ENCODE measurements around the gene LBHD2. TPM values are rescaled to one million over a fixed set of nuclear protein-coding genes. Genes with fewer than 3 reads are reported as not detected.

The LBHD2 gene
- total RNA-seq, 1 donor from 2014 or later: not detected

DNA sequence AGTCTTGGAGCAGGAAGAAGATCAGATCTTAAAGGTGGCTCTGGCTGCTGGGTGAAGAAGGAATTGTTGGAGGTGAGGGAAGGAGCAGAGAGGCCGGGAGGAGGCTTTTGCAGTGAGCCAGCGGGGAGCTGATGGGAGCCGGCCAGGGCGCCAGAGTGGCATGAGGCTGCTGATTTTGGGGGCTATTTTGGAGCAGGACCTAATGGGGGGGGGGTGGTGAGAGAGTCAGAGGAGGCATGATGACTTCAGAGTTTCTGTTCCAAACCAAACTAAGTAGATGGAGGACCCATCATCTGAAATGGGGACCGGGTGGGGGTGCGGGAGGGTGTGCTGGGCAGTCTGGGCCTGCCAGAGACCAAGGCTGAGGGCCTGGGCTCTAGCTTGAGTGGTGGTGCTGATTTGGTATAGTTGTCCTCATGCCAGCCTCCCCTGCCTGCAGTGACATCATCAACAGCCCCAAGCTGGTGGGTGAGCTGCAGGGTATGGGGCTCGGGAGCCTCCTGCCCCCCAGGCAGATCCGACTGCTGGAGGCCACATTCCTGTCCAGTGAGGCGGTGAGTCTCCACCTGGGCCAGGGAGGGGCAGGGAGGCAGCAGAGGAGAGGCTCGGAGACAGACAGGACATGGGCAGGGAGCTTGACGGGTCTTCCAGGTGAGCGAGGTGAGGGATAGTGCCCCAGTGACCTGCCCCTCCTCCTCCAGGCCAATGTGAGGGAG lies 45.4 kb downstream of the LBHD2 start:
- intact Hi-C loops (cut with micrococcal nuclease): no loop called here

GRCh38 chr14:103130017-103130764 lies 46.2 kb downstream of the LBHD2 start:
- intact Hi-C loops (cut with micrococcal nuclease): no loop called here

- intact Hi-C loops (cut with micrococcal nuclease): no loop called here
Measured at GRCh38 chr14:103130965-103131364, 47.0 kb downstream of the LBHD2 start.

DNA sequence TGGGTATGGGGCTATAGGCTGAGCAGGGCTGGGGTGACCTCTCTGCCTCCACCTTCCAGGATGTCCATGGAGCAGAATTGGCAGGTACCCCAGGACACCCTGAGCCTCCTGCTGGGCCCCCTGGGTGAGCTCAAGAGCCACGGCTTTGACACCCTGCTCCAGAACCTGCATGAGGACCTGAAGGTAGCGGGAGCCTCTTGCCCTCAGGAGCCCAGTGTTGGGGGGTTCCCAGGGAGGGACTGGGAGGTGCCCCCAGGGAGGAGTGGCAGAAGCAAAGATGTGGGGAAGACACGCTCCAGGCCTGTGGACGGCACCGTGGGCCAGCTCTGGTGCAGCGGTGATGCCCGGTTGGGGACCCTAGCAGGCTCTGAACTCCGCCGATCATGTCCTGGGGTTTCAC lies 47.6 kb downstream of the LBHD2 start:
- intact Hi-C loops (cut with micrococcal nuclease): no loop called here

- intact Hi-C loops (cut with micrococcal nuclease): no loop called here
Measured at GRCh38 chr14:103132381-103133209, 48.6 kb downstream of the LBHD2 start.

DNA sequence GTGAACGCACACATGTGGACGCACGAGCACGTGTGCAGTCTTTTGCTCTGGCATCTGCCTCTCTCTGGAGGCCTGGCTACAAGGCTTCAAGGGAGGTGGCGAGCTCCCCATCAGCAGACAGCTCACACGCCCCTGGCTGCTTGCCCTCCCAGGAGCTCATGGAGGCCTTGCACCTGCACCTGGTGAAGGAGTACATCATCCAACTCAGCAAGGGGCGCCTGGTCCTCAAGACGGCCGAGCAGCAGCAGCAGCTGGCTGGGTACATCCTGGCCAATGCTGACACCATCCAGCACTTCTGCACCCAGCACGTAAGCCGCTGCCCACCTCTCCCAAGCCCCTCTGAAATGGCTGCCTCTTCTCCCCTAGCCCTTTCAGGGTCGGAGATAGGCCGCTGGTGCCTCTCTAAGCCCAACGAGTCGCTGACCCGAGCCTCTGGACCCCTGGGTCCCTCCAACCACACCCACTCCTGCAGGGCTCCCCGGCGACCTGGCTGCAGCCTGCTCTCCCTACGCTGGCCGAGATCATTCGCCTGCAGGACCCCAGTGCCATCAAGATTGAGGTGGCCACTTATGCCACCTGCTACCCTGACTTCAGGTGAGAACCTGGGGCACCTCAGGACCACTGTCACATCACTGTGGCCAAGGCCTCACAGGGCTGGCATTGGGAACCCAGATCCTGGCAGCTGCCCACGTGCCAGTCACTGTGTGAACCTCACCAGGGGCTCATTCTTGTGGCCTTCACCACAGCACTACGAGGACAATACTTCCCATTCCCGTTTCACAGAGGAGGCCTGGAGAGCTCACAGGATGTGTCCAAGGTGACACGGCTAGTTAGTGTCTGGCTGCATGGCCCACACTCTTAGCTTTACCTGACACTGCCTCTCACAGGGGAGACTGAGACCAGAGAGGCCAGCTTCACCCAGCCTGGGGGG lies 49.5 kb downstream of the LBHD2 start:
- intact Hi-C loops (cut with micrococcal nuclease): no loop called here

DNA sequence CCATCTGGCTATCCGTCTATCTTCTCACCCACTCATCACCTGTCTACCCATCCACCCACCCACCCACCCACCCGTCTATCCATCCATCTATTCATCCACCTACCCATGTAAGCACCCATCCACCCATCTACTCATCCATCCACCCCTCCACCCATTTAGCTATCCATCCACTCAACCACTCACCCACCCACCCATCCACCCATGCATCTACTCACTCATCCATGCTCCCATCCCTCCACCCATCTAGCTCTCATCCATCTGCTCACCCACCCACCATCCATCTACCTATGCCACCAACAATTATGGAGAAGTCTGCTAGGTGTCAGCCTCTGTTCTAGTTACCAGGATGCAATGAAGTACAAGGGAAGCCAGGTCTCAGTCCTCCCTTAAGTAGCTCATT lies 50.4 kb downstream of the LBHD2 start:
- intact Hi-C loops (cut with micrococcal nuclease): no loop called here

DNA sequence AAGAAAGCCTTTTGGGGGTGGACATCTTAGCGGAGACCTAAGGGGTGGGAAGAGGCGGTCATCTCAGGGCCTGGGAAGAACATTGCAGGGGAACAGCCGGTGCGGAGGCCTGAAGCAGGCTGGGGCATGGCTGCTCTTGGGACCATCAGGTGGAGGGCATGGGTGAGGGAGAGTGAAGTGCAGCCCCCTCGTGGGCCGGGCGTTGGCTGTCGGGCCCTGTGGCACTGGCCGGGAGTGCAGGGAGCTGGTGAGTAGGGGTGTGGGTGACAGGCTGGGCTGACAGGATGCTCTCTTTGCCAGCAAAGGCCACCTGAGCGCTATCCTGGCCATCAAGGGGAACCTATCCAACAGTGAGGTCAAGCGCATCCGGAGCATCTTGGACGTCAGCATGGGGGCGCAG lies 50.9 kb downstream of the LBHD2 start:
- intact Hi-C loops (cut with micrococcal nuclease): no loop called here

GRCh38 chr14:103135333-103136260 lies 51.6 kb downstream of the LBHD2 start:
- intact Hi-C loops (cut with micrococcal nuclease): no loop called here

DNA sequence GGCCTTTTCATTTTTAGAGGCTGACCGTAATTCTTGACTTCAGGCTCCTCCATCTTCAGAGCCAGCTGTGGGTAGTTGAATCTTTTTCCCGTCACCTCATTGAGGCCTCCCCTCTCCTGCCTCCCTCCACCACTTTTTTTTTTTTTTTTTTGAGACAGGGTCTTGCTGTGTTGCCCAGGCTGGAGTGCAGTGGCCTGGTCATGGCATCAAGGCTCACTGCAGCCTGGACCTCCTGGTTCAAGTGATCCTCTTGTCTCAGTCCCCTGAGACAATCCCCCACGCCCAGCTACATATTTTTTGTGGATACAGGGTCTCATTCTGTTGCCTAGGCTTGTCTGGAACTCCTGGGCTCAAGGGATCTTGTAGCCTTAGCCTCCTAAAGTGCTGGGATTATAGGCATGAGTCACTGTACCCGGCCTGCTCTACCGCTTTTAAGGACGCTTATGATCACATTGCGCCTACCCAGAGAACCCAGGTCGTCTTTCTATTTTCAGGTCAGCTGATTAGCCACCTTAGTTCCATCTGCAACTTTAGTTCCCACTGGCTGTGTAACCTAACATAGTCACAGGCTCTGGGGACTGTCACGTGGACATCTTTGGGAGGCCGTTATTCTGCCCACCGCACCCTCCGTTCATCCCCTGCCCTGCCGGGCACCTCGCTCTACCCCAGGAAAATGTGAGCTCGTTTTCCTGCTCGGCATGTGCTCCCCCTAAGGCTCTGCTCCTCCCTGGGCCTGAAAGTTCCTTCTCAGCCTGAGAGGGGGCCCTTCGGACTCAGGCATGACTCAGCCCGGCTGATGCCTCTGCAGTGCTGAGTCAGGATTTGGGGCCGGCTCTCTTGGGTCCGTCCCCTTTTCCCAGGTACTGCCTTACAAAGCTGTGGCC lies 52.6 kb downstream of the LBHD2 start:
- intact Hi-C loops (cut with micrococcal nuclease): no loop called here

- intact Hi-C loops (cut with micrococcal nuclease): no loop called here
Measured at GRCh38 chr14:103137689-103138300, 53.8 kb downstream of the LBHD2 start.

- intact Hi-C loops (cut with micrococcal nuclease): no loop called here
Measured at GRCh38 chr14:103138301-103139131, 54.5 kb downstream of the LBHD2 start.

DNA sequence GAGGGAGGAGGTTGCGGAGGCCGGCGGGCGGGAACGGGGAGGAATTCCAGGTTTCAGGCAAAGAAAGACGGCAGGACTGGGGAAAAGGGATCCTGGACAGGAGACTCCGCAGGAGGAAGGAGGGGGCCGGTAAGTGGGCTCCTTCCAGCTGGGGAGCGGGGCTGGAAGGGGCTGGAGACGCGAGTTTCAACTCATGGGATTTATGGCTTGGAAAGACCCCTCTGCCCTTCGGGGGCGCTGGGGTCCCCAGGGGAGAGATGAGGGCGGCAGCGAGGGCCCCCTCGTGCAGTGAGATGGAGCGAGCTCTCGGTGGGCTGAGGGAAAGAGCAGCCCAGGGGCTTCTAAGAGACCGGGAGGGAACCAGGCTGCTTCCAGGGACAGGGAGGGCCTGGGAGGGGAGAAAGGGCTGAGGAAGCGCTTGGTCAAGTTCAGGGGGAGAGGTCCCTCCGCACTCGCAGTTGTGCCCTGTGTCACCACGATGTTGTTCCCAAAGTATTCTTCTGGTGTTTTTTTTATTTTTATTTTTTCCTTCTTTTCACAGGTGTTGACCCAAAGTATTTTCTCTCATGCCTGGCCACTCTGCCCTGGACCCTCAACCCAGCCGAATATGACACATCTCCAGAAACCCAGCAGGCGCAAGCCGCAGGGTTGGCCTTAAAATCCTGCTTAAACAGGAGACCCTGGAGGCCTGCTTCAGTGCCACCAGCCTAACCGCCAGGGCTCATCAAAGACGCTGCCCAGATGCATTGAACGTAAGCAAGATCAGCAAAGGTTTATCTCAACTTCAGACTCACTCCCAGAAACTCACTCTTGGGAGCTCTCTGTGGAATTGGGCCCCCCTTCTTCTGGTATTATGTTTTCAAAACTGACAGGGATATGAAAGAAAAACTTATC lies 55.4 kb downstream of the LBHD2 start:
- intact Hi-C loops (cut with micrococcal nuclease): loop anchor here (2.0 kb wide), 1 partner anchor 35 kb away; no protein-coding TSS in a partner anchor

All from T-helper 1 cell treated with Interleukin-12 subunit alpha and Interleukin-12 subunit beta and Interleukin-4 antibody, amounts not matched to agents 30 ng/mL and 1 ng/mL, for 36 hours (primary cell).